Astrocyte of the spinal cord (primary cell): ENCODE data around the gene ZNF407.

ENCODE experiments used
- DNase-seq: peaks from one replicate; pipeline ENCODE4 v3.0.0; 2011; ENCODE audit warnings: low read depth, low spot score
- H3K4me3 ChIP-seq: 2 replicates; pipeline ENCODE4 v1.5.1; 2011; ENCODE audit warnings: low read depth, mild to moderate bottlenecking, low read length, moderate library complexity
- CTCF ChIP-seq: IDR thresholded peaks from 2 replicates; pipeline ENCODE4 v1.5.1; 2012; ENCODE audit warnings: low read depth, mild to moderate bottlenecking, low read length, inconsistent platforms
- in situ Hi-C: cut with HindIII; loops from 2 replicates; pipeline ENCODE4 v1.10.0; 2017; ENCODE audit warnings: low sequenced_read_pairs

ZNF407 gene

GRCh38 chr18:74942319-74942910, 344.7 kb downstream of the ZNF407 start:
- TF ChIP-seq CTCF = no peak
- H3K4me3 ChIP-seq = no peak overlapping the region
- in situ Hi-C loops = no loop called here
- no peak for DNase-seq

- no peak for DNase-seq
- no peak overlapping the region for H3K4me3 ChIP-seq
- in situ Hi-C loops = no loop called here
- no peak for TF ChIP-seq CTCF
These were observed 347.0 kb downstream of the ZNF407 start for GRCh38 chr18:74944676-74945075.

- no peak for TF ChIP-seq CTCF
- no peak overlapping the region for H3K4me3 ChIP-seq
- in situ Hi-C loops = no loop called here
- DNase-seq = no peak
These were observed 348.3 kb downstream of the ZNF407 start for GRCh38 chr18:74945774-74946545.

- no peak for TF ChIP-seq CTCF
- DNase-seq = no peak
- H3K4me3 ChIP-seq = no peak overlapping the region
- in situ Hi-C loops = no loop called here
These were observed 349.1 kb downstream of the ZNF407 start for GRCh38 chr18:74946646-74947375.

- in situ Hi-C loops = no loop called here
- TF ChIP-seq CTCF = no peak
- DNase-seq = no peak
- no peak overlapping the region for H3K4me3 ChIP-seq
These were observed 349.7 kb downstream of the ZNF407 start for GRCh38 chr18:74947417-74947816.

- in situ Hi-C loops = no loop called here
- no peak overlapping the region for H3K4me3 ChIP-seq
- no peak for DNase-seq
- TF ChIP-seq CTCF = no peak
These were observed 350.2 kb downstream of the ZNF407 start for GRCh38 chr18:74947875-74948274.
